Body of pancreas (tissue), 4 donors: ENCODE data around the gene RIN3. TPM values are rescaled to one million over a fixed set of nuclear protein-coding genes. Genes with fewer than 3 reads are reported as not detected.
"Not testable (repeated sequence)": the region's sequence is repeated elsewhere in the genome, so short reads cannot be mapped to it uniquely, and the experiment has no call there.

Experiments used
- ATAC-seq: fragments of 150-250 bp; one replicate; pipeline ENCODE4 v1.9.1; 2016
- DNase-seq, 4 donors: peaks; one replicate each; pipeline ENCODE4 v3.0.0-alpha.2; 2019
- H3K27ac ChIP-seq, 4 donors: fragments of 200-600 bp; sonication (generic); 1 replicate in 3 of 4; 2 replicates in 1 of 4; pipeline versions ENCODE4 v1.5.1 to v1.6.1; 2016 to 2019; ENCODE audit warnings: mild to moderate bottlenecking in 1 of 4, mixed read lengths in 1 of 4, moderate library complexity in 1 of 4
- H3K27me3 ChIP-seq, 2 donors: fragments of 200-600 bp; sonication (generic); one replicate each; pipeline ENCODE4 v1.6.0; 2016; ENCODE audit warnings: mild to moderate bottlenecking in 1 of 2
- H3K36me3 ChIP-seq, 2 donors: fragments of 200-600 bp; sonication (generic); replicated peaks in 1 of 2; 2 replicates each; pipeline ENCODE4 v1.5.1; 2016; ENCODE audit warnings: low read depth in 2 of 2; ENCODE audit not compliant: insufficient read depth in 1 of 2
- H3K4me1 ChIP-seq: fragments of 200-600 bp; sonication (generic); one replicate; pipeline ENCODE4 v1.6.0; 2016
- H3K4me3 ChIP-seq, 2 donors: fragments of 200-600 bp; sonication (generic); 1 replicate in 1 of 2; 2 replicates in 1 of 2; pipeline ENCODE4 v1.5.1; 2016 to 2019
- H3K9me3 ChIP-seq, 3 donors: fragments of 200-600 bp; sonication (generic); 1 replicate in 2 of 3; 2 replicates in 1 of 3; pipeline ENCODE4 v1.5.1; 2016
- CTCF ChIP-seq, 7 experiments: fragments of 450-650 bp in 4 of 7; fragments of 200-600 bp in 3 of 7; sonication (generic) in 3 of 7; IDR thresholded peaks; one replicate each; pipeline ENCODE4 v1.5.1; 2016 to 2019; ENCODE audit warnings: antibody characterized with exemption in 7 of 7
- POLR2A ChIP-seq, 3 donors: fragments of 450-650 bp; IDR thresholded peaks; one replicate each; pipeline ENCODE4 v1.6.1; 2016; ENCODE audit warnings: antibody characterized with exemption in 3 of 3, mild to moderate bottlenecking in 2 of 3
- WGBS, 2 donors: methylation state at CpG; one replicate each; pipeline ENCODE4 v1.1.5; 2017; 5-methylcytosine and 5-hydroxymethylcytosine counted together
- intact Hi-C: fragments of 100-400 bp; cut with DNase I; formaldehyde crosslinking; loops from one replicate; pipeline ENCODE4 v1.15.1; 2023
- total RNA-seq, 2 donors: library from RNA; depleted of rRNA; stranded (reverse); fragments of >200 nt; gene quantifications; one replicate each; pipeline ENCODE4 v1.1.0, GENCODE V29; 2016

Gene RIN3
- total RNA-seq, 2 donors from 2014 or later = 2.6 to 3.3 TPM

- DNase-seq (no peak), ATAC-seq (no peak)
- Histone ChIP-seq H3K36me3 (no peaks in the 10 kb centered on the region), H3K9me3 (no peaks in the 10 kb centered on the region), H3K27me3 (no peaks in the 10 kb centered on the region), H3K27ac (no peak overlapping the region), H3K4me3 (no peak overlapping the region), H3K4me1 (no peaks in the 10 kb centered on the region)
- intact Hi-C loops = no loop called here
- TF ChIP-seq POLR2A (IDR thresholded peaks at IDR 0.05) (no peak), CTCF (IDR thresholded peaks at IDR 0.05) (no peak)
- WGBS, 2 donors = 52 to 60% methylated on average over 4 of the region's 4 CpGs
Observed at GRCh38 chr14:92529903-92530302, 16.3 kb downstream of the RIN3 start.

- H3K4me1 ChIP-seq = no peaks in the 10 kb centered on the region
- H3K36me3 ChIP-seq = no peaks in the 10 kb centered on the region
- no peaks in the 10 kb centered on the region for H3K9me3 ChIP-seq
- peak in 1 of 4 donors; percentile 52 for DNase-seq
- no peaks in the 10 kb centered on the region for H3K27me3 ChIP-seq
- ATAC-seq = no peak
- H3K4me3 ChIP-seq = no peak overlapping the region
- 71 to 81% methylated on average over 13 to 16 of the region's 16 CpGs for WGBS, 2 donors
- TF ChIP-seq POLR2A (IDR thresholded peaks at IDR 0.05) (peak in 2 of 3 donors; percentile 7 to 41), CTCF (IDR thresholded peaks at IDR 0.05) (no peak)
- intact Hi-C loops = no loop called here
- no peak overlapping the region for H3K27ac ChIP-seq
Observed at GRCh38 chr14:92531106-92531873, 17.7 kb downstream of the RIN3 start.

- intact Hi-C loops = no loop called here
- no peak overlapping the region for H3K27ac ChIP-seq
- no peak for ATAC-seq
- H3K4me3 ChIP-seq = no peak overlapping the region
- no peaks in the 10 kb centered on the region for H3K9me3 ChIP-seq
- no peak for DNase-seq
- H3K27me3 ChIP-seq = no peaks in the 10 kb centered on the region
- WGBS, 2 donors = 21 to 27% methylated on average over 9 to 10 of the region's 10 CpGs
- H3K4me1 ChIP-seq = no peaks in the 10 kb centered on the region
- TF ChIP-seq CTCF (IDR thresholded peaks at IDR 0.05) (no peak), POLR2A (IDR thresholded peaks at IDR 0.05) (no peak)
- H3K36me3 ChIP-seq = no peaks in the 10 kb centered on the region
Observed at GRCh38 chr14:92532490-92533163, 19.0 kb downstream of the RIN3 start.

GRCh38 chr14:92534932-92535643 lies 21.5 kb downstream of the RIN3 start:
- DNase-seq (no peak), ATAC-seq (no peak)
- H3K4me3 ChIP-seq = no peak overlapping the region
- 54 to 61% methylated on average over 16 to 17 of the region's 17 CpGs for WGBS, 2 donors
- no peaks in the 10 kb centered on the region for H3K4me1 ChIP-seq
- intact Hi-C loops = no loop called here
- no peaks in the 10 kb centered on the region for H3K36me3 ChIP-seq
- TF ChIP-seq POLR2A (IDR thresholded peaks at IDR 0.05) = no peak
- no peak for TF ChIP-seq CTCF (IDR thresholded peaks at IDR 0.05)
- no peak overlapping the region for H3K27ac ChIP-seq
- no peaks in the 10 kb centered on the region for H3K9me3 ChIP-seq
- no peaks in the 10 kb centered on the region for H3K27me3 ChIP-seq

- WGBS, 2 donors = 62 to 69% methylated on average over 8 of the region's 8 CpGs
- DNase-seq, H3K36me3 ChIP-seq, H3K27me3 ChIP-seq, H3K9me3 ChIP-seq, H3K4me1 ChIP-seq, H3K4me3 ChIP-seq, intact Hi-C loops, ATAC-seq, H3K27ac ChIP-seq: not testable (repeated sequence)
Observed at GRCh38 chr14:92536231-92536630, 22.6 kb downstream of the RIN3 start.
